ACC112 (cell line): ENCODE data around the gene LRCH1.
A peak's percentile ranks its signal among the peaks of the same experiment; 100 is the strongest.

ENCODE experiments used
- H2AFZ ChIP-seq: fragments of 200-600 bp; sonication (generic); one replicate; pipeline ENCODE4 v1.6.0; 2017; ENCODE audit warnings: antibody characterized with exemption, low read length; ENCODE audit not compliant: unreplicated experiment
- H3K27ac ChIP-seq: fragments of 200-600 bp; sonication (generic); 2 replicates; pipeline ENCODE4 v1.5.1; 2014; ENCODE audit warnings: low read depth, mild to moderate bottlenecking, antibody characterized with exemption, low read length, moderate library complexity
- H3K27me3 ChIP-seq: fragments of 200-600 bp; sonication (generic); 2 replicates; pipeline ENCODE4 v1.6.1; 2014; ENCODE audit warnings: mild to moderate bottlenecking, antibody characterized with exemption, low read length, moderate library complexity, mixed read lengths; ENCODE audit not compliant: insufficient read depth
- H3K36me3 ChIP-seq: fragments of 200-600 bp; sonication (generic); 2 replicates; pipeline ENCODE4 v1.6.1; 2016; ENCODE audit warnings: mild to moderate bottlenecking, antibody characterized with exemption, low read length, moderate library complexity, mixed read lengths; ENCODE audit not compliant: insufficient read depth
- H3K4me1 ChIP-seq: fragments of 200-600 bp; sonication (generic); one replicate; pipeline ENCODE4 v1.6.1; 2016; ENCODE audit warnings: low read length, mixed read lengths; ENCODE audit not compliant: insufficient read depth, unreplicated experiment, control insufficient read depth
- H3K4me3 ChIP-seq: fragments of 200-600 bp; sonication (generic); 2 replicates; pipeline ENCODE4 v1.5.1; 2014; ENCODE audit warnings: mild to moderate bottlenecking, low read depth, low read length
- H3K79me2 ChIP-seq: fragments of 200-600 bp; sonication (generic); one replicate; pipeline ENCODE4 v1.6.0; 2016; ENCODE audit warnings: low read length; ENCODE audit not compliant: control insufficient read depth, unreplicated experiment, insufficient read depth

LRCH1 gene

GRCh38 chr13:46639033-46639981 lies 86.3 kb downstream of the LRCH1 start:
- H3K79me2 ChIP-seq: peaks cover 46% of the 10 kb centered on the region

GRCh38 chr13:46640843-46641242 lies 87.9 kb downstream of the LRCH1 start:
- Histone ChIP-seq H3K79me2 (peaks cover 53% of the 10 kb centered on the region), H3K27ac (peak overlapping the region; percentile 37; the same call in 1 of the 2 replicates), H2AFZ (no peak overlapping the region), H3K27me3 (no peaks in the 10 kb centered on the region), H3K36me3 (no peaks in the 10 kb centered on the region), H3K4me3 (peak overlapping the region; percentile 62), H3K4me1 (peaks cover 20% of the 10 kb centered on the region)

More at GRCh38 chr13:46639033-46639981, 86.3 kb downstream of the LRCH1 start:
- no peak overlapping the region for H3K4me3 ChIP-seq
- no peak overlapping the region for H3K27ac ChIP-seq
- no peaks in the 10 kb centered on the region for H3K36me3 ChIP-seq
- H3K4me1 ChIP-seq: peaks cover 20% of the 10 kb centered on the region
- H2AFZ ChIP-seq: no peak overlapping the region
- no peaks in the 10 kb centered on the region for H3K27me3 ChIP-seq

GRCh38 chr13:46641274-46642081 lies 88.5 kb downstream of the LRCH1 start:
- Histone ChIP-seq H3K27ac (peak overlapping the region; percentile 37; the same call in 1 of the 2 replicates), H2AFZ (no peak overlapping the region), H3K4me3 (peak overlapping the region; percentile 62), H3K4me1 (peaks cover 20% of the 10 kb centered on the region), H3K79me2 (peaks cover 51% of the 10 kb centered on the region), H3K27me3 (no peaks in the 10 kb centered on the region), H3K36me3 (no peaks in the 10 kb centered on the region)

GRCh38 chr13:46642254-46642653 lies 89.3 kb downstream of the LRCH1 start:
- H3K27ac ChIP-seq: no peak overlapping the region
- no peaks in the 10 kb centered on the region for H3K27me3 ChIP-seq
- H3K4me1 ChIP-seq: peaks cover 20% of the 10 kb centered on the region
- H2AFZ ChIP-seq: no peak overlapping the region
- H3K4me3 ChIP-seq: no peak overlapping the region
- H3K36me3 ChIP-seq: no peaks in the 10 kb centered on the region
- peaks cover 49% of the 10 kb centered on the region for H3K79me2 ChIP-seq

GRCh38 chr13:46643165-46643777 lies 90.3 kb downstream of the LRCH1 start:
- no peaks in the 10 kb centered on the region for H3K36me3 ChIP-seq
- no peak overlapping the region for H3K4me3 ChIP-seq
- H3K27me3 ChIP-seq: no peaks in the 10 kb centered on the region
- H3K27ac ChIP-seq: no peak overlapping the region
- no peak overlapping the region for H2AFZ ChIP-seq
- H3K4me1 ChIP-seq: peaks cover 20% of the 10 kb centered on the region
- H3K79me2 ChIP-seq: peaks cover 51% of the 10 kb centered on the region

GRCh38 chr13:46644816-46645215 lies 91.8 kb downstream of the LRCH1 start:
- Histone ChIP-seq H3K36me3 (no peaks in the 10 kb centered on the region), H3K27ac (no peak overlapping the region), H3K79me2 (peaks cover 43% of the 10 kb centered on the region), H2AFZ (no peak overlapping the region), H3K27me3 (no peaks in the 10 kb centered on the region), H3K4me3 (no peak overlapping the region), H3K4me1 (peaks cover 20% of the 10 kb centered on the region)

GRCh38 chr13:46647512-46648065 lies 94.6 kb downstream of the LRCH1 start:
- no peaks in the 10 kb centered on the region for H3K4me1 ChIP-seq
- H3K27me3 ChIP-seq: no peaks in the 10 kb centered on the region
- H3K79me2 ChIP-seq: peaks cover 24% of the 10 kb centered on the region
- no peaks in the 10 kb centered on the region for H3K36me3 ChIP-seq
- no peak overlapping the region for H3K4me3 ChIP-seq
- no peak overlapping the region for H3K27ac ChIP-seq
- H2AFZ ChIP-seq: no peak overlapping the region

- no peaks in the 10 kb centered on the region for H3K4me1 ChIP-seq
- H2AFZ ChIP-seq: no peak overlapping the region
- H3K4me3 ChIP-seq: no peak overlapping the region
- H3K79me2 ChIP-seq: peaks cover 20% of the 10 kb centered on the region
- no peak overlapping the region for H3K27ac ChIP-seq
- H3K27me3 ChIP-seq: no peaks in the 10 kb centered on the region
- H3K36me3 ChIP-seq: no peaks in the 10 kb centered on the region
Observed at GRCh38 chr13:46648166-46648607, 95.2 kb downstream of the LRCH1 start.

GRCh38 chr13:46649816-46650215 lies 96.8 kb downstream of the LRCH1 start:
- Histone ChIP-seq H3K79me2 (peaks cover 4% of the 10 kb centered on the region), H3K4me3 (no peak overlapping the region), H3K27ac (no peak overlapping the region), H2AFZ (no peak overlapping the region), H3K36me3 (no peaks in the 10 kb centered on the region), H3K4me1 (peaks cover 6% of the 10 kb centered on the region), H3K27me3 (no peaks in the 10 kb centered on the region)

GRCh38 chr13:46654951-46655350 lies 102.0 kb downstream of the LRCH1 start:
- H3K27ac ChIP-seq: peak overlapping the region; percentile 56
- peak overlapping the region; percentile 22 for H3K4me3 ChIP-seq
- no peaks in the 10 kb centered on the region for H3K36me3 ChIP-seq
- H3K79me2 ChIP-seq: no peaks in the 10 kb centered on the region
- H3K27me3 ChIP-seq: no peaks in the 10 kb centered on the region
- H2AFZ ChIP-seq: no peak overlapping the region
- peaks cover 27% of the 10 kb centered on the region for H3K4me1 ChIP-seq
